HG03378 (cell line): ENCODE measurements around the gene HADH.
A peak's percentile ranks its signal among the peaks of the same experiment; 100 is the strongest.
"Not testable (repeated sequence)": the region's sequence is repeated elsewhere in the genome, so short reads cannot be mapped to it uniquely, and the experiment has no call there.

Source experiments
- ATAC-seq: cut with Tn5 transposase; IDR thresholded peaks from one replicate; pipeline ENCODE4 v1.9.1; 2021; ENCODE audit warnings: mild to moderate bottlenecking, moderate library complexity; ENCODE audit not compliant: unreplicated experiment

HADH gene

DNA sequence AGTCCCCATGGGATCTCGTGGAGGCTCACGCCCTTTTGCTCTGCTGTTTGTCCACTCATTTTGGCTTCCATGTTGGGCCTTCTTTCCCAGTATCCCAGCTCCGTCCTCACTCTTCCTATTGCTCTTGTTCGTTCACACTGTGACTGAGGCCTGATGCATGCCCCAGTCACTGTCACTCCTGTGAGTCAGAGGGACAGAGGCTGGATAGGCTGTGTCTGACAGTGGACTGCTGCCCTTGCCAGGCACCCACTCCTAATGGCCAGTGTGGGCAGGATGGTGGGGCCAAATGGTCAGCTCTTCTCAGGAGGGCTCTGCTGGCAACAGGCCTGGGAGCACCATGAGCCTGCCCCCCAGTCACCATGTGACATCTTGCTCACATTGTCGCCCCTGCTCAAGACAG lies 40.0 kb downstream of the HADH start:
- ATAC-seq = no peak

DNA sequence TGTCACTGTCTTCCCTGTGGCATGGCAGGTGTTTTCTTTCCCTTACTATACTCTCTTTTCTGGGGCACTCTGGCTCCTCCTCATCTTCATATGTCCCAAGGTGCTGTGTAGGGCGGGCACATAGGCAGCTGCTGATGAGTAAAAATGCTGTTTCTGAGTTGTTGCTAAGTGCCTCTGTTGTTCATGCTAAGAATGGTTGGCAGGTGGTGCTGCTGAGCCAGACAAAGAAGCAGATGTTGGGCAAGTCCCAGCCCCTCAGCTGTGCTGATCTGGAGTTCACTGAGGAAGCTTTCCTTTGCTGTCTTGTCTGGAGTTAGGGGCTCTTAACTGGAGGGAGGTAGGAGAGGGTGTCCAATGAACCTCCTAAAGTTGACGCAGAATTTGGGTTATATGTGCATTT lies 40.6 kb downstream of the HADH start:
- ATAC-seq = peak; percentile 96

DNA sequence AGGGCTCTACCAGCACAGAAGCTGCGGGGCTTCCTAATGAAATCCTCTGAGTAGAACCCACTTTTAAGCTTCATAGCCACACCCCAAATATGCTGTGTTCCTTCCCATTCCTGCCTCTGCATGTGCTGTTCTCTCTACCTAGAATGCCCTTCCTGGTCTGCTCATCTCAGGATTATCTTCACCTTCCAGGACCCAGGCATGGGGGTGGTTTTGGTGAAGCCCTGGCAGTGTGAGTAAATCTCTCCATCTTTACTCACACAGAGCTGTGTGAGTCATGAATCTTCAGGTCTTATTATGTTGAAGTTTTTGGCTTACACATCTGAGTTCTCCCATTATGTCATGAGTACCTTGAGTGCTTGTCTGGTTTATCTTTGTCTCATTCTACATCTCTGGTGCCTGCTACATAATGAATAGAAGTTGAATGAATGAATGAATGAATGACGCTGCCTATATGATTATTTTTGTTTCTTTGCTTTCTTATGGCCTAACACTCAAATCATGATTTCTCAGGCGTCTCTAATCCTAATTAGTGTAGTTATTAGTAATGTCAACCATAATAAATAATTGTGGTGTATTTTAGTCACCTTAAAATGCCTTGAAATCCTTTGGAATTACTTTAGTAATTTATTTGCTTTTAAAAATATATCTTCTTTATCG lies 41.9 kb downstream of the HADH start:
- ATAC-seq = no peak

DNA sequence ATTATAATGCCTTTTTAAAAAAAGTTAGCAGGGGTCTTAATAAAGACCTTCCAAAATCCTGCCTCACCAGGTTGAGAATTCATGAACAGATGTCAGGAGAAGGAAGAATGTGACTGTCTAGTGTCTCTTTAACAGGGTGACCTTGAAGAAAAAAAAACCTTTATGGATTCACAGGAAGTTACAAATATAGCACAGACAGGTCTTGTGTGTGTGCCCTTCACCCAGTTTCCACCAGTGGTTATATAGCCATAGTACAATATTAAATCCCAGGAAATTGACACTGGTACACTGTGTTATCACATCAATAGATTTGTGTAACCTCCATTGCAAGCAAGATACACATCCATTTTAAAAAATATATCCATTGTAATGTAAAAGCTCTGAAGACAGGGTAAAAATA lies 43.7 kb downstream of the HADH start:
- ATAC-seq = no peak

DNA sequence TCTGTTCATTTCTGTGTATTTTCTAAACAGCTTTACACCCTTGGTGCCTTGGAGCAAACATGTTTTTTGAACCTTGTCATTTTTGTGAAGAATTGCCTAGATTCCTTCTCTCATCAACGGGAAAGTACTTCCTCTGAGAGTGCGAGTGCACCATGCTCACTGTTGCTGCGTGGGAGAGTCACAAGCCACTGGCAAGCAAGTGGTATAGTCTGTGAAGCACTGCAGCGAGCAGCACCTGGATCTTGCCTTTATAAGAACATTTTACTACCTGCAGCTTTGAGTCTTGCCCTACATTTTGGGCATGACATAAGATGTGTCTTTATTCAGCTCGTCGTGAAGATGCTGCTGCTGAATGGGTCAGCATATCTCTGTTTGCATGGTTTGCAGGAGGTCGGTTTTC lies 44.9 kb downstream of the HADH start:
- no peak for ATAC-seq

DNA sequence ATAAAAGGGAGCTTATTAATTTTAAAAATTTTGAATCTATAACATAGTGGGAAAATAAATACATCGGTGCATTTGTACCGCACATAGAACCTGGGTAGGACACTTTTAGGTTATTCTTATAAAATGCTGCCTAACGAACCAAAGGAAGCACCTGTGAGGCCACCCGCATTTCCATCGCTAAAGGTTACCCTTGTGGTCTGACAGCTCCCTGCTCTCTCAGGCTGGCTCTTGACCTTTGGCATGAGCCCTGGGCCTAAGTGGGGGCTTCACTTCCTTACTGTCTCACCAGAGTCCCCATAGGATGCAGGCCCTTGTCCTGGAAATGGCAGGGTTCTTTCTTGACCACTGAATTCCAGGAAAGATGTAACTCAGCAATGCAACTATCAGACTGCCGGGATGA lies 46.0 kb downstream of the HADH start:
- ATAC-seq = peak; percentile 7

DNA sequence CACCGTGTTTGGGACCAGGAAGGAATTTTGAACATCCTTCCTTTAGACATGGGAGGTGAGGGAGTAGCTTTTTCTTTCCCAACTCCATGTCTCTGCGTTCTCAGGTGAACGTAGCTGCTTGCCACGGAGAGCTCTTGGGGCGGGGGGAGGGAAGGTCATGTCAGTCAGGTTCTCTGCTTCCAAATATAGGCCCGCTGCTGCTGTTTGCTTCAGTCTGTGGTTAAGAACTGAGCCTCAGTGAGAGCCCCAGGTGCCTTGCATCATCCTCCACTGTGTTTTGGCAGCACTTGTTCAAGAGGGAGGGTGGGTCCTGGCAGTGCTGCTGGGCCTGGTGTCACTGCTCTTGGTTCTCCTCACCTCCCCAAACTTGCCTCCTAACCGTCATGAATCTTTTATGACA lies 46.5 kb downstream of the HADH start:
- peak; percentile 77 for ATAC-seq

DNA sequence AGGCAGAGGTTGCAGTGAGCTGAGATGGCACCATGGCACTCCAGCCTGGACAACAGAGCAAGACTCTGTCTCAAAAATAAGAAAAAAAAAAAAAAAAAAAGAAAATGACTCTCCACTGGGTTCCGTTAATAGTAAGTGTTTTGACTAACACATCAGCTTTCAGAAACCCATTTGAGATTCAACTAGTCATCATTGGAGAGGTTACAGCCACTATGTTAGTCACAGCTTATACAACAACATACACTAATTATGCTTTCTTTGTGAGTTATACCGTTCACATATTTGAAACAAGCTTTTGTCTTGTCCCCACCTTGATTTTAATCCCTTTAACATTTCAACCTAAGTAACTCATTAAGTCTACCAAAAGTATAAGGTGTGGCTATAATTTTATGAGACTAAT lies 48.2 kb downstream of the HADH start:
- ATAC-seq = no peak

DNA sequence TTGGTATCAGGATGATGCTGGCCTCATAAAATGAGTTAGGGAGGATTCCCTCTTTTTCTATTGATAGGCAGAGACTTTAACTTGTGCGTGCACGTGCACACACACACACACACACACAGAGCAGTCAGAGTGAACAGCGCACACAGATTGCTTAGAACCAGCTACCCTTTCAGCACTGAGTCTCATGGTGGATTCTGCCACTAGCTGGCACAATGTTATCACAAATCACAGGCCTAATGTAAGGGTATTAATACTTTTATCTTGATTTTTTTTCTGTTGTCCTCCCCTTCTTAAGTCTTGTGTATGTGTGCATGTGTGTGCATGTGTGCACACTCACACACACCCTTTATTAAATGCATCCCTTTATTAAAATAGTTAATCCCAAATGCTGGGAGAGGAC lies 53.2 kb downstream of the HADH start:
- ATAC-seq = no peak

DNA sequence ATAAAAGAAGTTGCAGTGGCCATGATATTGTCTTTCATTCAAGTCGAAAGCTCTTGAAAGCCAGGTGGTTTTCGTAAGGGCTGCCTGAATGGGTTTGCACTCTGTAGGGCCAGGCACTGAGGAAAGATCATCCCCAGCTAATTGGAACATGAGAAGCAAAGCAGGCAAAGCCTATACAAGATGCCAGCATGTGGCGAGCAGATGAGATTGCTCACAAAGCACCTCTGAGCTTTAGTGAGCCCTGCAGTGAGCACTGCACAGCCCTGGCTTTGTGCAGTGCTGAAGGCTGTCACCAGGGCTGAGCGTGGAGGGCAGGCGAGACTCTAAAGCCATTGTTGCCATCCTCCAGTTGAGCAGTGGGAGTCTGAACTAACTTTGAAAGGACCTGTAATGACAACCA lies 53.8 kb downstream of the HADH start:
- no peak for ATAC-seq

DNA sequence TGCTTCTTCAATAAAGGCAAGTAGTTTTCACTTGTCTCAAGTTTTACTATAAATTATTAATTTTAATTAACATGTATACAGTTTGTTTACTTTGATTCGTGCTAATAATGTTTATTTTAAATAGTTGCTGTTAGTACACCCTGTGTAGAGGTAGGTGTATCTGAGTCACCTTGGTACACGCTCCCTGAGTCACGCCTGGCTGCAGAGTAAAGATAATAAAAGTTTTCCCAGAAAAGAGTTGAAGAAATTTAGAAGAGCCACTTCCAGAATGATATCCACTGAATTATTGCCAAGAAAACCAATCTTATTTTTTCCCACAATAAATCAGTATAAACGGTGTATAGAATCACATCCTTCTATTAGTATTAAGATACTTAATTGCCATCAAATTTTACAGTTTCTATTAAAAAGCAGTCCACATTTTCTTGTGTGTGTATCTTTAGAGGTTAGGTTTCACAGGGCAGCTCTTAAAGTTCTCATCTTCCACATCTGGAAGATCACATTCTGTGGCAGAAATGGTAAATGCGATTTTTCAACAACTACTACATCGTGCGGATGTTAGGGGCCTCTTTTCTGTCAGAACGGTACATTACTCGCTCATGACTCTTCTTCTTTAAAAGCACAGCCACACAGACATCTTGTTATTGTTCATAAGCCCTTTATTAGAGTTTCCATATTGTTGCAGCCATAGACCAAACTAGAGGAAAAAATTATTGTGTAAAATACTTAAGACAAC lies 55.4 kb downstream of the HADH start:
- no peak for ATAC-seq

DNA sequence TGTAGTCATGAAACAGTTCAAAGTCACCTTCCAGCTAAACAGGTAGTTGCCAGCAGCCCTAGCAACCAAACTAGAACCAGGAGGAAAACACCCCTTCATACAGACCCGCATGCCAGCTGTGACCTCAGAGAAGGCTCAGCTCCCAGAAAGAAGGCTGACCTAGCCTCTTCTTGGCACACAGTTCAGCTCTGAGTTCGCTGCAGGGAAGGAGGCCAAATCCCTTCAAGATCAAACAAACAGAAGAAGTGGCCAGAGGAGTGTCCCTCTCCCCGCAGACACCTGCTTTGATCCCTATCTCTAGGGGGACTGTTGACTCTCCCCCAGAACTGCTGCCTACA lies 56.0 kb downstream of the HADH start:
- no peak for ATAC-seq

DNA sequence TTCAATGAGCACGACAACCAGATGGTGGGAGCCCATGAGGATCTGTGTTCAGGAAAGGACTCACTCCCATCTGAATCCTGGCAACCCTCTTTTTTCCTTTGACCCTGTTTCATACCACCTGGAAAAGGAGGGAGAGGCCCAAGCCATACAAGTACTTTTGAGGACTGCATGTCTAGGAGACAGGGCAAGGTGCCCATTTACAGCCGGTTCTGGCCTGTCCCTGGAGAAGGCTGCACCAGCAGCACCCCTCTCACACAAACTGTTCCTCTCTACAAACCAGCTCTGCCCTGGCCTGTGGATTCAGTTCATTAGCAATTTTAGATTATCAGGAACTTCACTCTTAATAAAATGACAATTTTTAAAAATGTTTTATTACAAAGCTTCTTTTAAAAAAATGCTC lies 57.5 kb downstream of the HADH start:
- no peak for ATAC-seq

DNA sequence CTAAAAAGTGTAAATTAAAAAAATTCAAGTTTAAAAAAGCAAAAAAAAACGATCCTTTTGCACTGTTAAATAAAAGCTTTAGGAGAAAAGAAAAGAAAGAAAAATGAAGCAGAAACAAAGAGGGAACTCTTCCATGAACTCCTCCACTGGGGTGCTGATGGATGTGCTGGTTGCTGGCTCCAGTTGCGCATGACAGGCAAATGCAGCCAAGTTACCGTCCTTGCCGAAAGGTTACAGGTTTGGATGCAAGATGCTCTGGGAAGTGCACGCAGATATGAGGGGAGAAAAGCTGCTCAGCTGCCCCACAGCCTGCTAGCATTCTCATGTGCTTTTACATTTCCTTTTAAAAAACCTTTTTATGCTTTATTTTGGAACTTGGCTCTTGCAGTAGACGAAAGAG lies 58.5 kb downstream of the HADH start:
- ATAC-seq = no peak

DNA sequence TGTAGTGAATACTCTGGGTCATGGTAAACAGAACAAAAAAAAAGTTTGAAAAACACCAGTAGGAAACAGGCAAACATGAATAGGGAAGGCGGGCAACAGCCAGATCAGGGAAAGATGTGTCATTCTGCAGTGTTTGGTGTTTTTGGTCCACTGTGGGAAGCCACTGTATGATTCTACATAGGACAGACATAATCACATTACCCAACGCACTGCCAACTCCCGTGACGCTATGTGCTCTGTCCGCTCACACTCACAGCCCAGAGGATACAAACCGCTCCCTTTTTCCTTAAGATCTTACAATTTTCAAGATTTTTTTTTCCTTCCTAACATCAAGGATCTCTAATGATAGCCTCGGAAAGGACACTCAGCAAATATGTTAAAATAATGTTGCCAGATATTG lies 59.3 kb downstream of the HADH start:
- ATAC-seq = no peak

DNA sequence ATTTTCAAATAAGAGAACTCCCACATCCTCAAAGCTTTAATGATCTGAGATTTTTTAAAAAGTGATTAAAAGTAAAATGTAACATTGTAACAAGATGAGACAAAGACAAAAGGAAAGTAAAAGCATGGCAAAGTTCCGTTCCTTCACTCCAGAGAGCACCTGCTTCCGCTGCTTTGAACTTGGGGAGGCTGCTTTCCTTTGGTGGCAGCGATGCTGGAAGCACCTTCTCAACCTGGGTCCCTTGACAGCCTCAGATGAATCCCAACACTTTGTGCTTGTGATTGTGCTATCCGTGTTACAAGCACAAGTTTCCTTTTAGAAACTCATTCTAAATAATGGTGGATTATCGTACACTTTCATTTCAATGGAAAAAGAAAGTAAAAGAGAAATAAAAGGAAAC lies 59.7 kb downstream of the HADH start:
- no peak for ATAC-seq

DNA sequence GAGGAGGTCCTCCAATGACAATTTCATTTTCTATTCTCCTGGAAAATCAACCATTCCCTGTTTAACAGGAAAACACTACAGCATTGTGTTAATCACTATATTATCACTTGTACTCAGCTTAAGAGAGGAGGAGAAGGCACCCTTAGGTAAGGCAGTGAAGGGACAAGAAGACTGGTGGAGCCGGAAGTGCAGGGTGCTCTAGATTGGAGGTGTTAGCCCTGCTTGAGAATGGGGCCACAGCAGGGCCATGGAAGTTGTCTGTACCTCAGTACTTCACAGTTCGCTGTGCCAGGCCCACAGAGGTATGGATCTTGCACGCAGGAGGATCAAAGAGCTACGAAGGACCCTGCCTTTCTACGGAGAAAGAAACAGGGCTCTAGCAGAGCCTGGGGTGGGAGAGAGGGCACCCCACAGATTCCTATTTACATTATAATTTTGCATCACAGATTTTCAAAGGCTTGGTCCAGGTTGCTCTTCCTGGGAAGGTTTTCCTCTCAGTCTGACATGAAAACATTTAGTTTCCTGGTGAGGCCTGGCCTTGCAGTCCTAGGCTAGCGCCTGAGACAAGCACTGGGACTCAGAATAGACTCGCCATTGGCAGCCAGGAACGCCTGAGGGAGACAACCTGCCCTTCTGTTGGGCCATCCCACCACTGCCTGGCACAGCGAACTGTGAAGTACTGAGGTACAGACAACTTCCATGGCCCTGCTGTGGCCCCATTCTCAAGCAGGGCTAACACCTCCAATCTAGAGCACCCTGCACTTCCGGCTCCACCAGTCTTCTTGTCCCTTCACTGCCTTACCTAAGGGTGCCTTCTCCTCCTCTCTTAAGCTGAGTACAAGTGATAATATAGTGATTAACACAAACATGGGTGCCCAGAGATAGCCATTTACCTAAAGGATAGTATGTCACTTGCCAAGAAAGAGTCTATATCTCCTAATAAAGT lies 60.8 kb downstream of the HADH start:
- not testable (repeated sequence) for ATAC-seq

DNA sequence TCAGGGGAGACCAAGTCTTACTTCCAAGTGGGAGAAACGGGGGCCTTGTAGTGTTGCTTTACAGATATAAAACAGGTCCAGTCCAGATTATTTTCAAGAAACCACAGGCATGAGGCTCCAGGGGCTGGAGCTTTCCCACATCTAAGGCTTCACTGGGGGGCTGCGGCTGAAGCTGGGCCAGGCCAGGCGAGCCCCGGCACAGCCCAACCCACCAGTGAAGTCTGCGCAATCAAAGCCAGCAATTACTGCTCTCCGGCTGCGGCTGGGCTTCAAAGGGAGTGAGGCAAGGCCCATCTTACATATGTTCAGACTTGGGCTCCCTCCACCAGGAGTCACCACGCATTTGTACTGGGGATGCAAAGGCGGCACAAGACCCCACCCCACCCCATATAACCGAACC lies 61.7 kb downstream of the HADH start:
- ATAC-seq = no peak

DNA sequence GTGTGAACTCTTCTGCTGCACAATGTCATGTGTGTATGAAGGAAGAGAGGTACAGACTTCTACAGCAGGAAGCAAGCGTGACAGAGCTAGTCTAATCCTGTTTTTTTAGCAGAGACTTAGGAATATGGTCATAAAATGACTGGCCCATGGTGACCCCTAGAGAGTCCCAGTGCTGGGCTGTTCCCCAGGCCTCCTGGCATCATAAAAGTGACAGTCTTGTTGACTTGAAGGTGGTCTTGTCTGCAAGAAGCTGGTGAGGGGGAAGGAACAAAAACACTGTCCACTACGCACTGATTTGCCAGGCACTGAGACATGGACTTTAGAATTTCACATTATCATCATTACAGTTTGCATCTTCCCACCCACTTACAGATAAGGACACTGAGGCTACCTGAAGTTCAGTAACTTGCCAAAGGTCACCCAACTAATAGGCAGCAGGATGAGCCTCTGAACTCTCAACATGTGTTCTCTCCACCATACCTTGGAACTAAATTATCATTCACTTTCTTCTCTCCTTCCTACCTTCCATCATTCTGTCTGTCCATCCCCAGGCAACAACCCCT lies 63.0 kb downstream of the HADH start:
- ATAC-seq = peak; percentile 24

DNA sequence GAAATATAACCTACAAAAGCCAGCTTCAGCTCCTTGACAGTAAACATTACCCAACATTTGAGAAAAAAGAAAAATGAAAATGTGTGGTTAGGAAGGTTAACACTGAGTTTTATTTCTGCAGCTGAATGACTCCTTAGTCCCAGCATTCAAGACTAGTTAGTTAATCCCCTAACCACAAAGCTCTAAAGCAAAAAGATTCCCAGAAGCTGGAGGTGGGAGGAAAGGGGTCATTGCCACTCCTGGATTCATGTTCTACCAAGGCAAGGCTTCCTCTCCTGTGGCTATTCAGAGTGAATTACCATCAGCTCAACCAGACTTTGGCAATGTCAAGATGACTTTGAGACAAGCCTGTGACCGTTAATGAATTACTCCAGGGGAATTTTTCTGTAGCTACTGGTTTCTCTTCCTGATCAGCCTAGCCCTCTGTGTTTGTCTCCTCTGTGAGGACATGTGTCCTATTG lies 63.6 kb downstream of the HADH start:
- ATAC-seq = peak; percentile 98

DNA sequence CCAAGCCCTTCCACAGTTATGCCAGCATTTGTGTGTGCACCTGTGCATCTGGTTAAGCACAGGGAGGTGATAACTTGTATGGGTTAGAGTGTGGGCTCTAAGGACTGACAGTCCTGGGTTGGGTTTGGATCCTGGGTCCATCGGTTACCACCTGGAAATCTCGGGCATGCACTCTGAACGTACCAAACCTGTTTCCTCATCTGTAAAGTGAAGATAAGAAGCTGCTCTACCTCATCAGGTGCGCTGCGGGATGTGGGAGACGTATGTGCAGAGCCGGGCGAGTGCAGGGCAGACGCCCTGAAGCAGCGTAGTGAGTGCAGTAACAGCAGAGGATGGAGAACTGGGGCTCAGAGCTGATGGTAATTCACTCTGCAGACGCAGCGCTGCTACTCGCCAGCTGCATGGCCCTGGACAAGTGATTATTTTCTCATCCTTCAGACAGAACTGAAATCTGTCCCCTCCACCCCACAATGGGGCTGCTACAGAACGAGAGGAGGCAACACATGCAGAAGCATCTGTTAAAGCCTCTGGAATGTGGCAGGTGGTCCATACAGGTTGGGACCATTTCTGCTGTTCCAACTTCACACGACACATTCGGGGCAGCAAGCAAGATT lies 64.4 kb downstream of the HADH start:
- ATAC-seq = no peak
